Measurements from ENCODE around the gene PEX6. TPM values are rescaled to one million over a fixed set of nuclear protein-coding genes. Genes with fewer than 3 reads are reported as not detected.

Gene PEX6
- total and polyA plus RNA-seq, 2 of the 13 experiments (the other 11 are each of a cell fraction or from before 2014, with no cell fraction given): 5.1 to 6.7 TPM

- FAIRE-seq: no peak
- Histone ChIP-seq H4K20me1 (ENCODE audit: insufficient read depth, low read length) (no peaks in the 10 kb centered on the region), H3K27ac (ENCODE audit: extremely low read length, insufficient read depth, low read length) (no peak overlapping the region), H3K4me1 (ENCODE audit: insufficient read depth, low read length) (no peaks in the 10 kb centered on the region), H3K9ac (ENCODE audit: insufficient read depth, low read depth, low read length) (no peak overlapping the region), H3K4me3 (replicated peaks in 1 of 3; ENCODE audit: insufficient read depth in 1 of 3, low read depth in 2 of 3, low read length in 3 of 3) (no peak overlapping the region), H3K79me2 (ENCODE audit: insufficient read depth, low read length) (no peaks in the 10 kb centered on the region), H3K4me2 (ENCODE audit: low read depth, low read length) (no peak overlapping the region), H3K27me3 (ENCODE audit: control insufficient read depth in 1 of 2, insufficient read depth in 2 of 2, low read length in 2 of 2) (no peaks in the 10 kb centered on the region), H3K9me3 (ENCODE audit: low read length) (no peaks in the 10 kb centered on the region), H3K36me3 (replicated peaks in 1 of 2; ENCODE audit: control insufficient read depth in 1 of 2, insufficient read depth in 2 of 2, low read length in 2 of 2) (peaks cover 22 to 65% of the 10 kb centered on the region in 2 experiments), H2AFZ (ENCODE audit: low read length) (no peak overlapping the region)
- in situ Hi-C loops (cut with HindIII; ENCODE audit: extremely low pct_ligation_motif_present, low pct_unique_long_range_greater_than_20kb): no loop called here
- POLR2A ChIA-PET: interaction anchor here (1.2 kb wide), 1 partner anchor 22 kb away, joined by 3 read pairs; the partner anchor contains the start of gene PPP2R5D
- no peak for ATAC-seq
- CTCF ChIA-PET (ENCODE audit: low intra/inter-chr PET ratio, low total read pairs): no interaction called here
- no peak for DNase-seq (ENCODE audit: low spot score)
- no TSS peak for BruUV-seq (replicated peaks)
- TF ChIP-seq REPIN1 (CRISPR knock-in tag; IDR thresholded peaks at IDR 0.05; ENCODE audit: borderline replicate concordance, low read depth): no peak
- TF ChIP-seq, protein P1, sequence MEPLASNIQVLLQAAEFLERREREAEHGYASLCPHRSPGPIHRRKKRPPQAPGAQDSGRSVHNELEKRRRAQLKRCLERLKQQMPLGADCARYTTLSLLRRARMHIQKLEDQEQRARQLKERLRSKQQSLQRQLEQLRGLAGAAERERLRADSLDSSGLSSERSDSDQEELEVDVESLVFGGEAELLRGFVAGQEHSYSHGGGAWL (CRISPR knock-in tag; IDR thresholded peaks at IDR 0.05): no peak
- no peak for TF ChIP-seq KDM2A (CRISPR knock-in tag; IDR thresholded peaks at IDR 0.05; ENCODE audit: borderline replicate concordance, low read depth)
- no peak for TF ChIP-seq MTF1 (CRISPR knock-in tag; IDR thresholded peaks at IDR 0.05)
- no peak for TF ChIP-seq ZNF720 (CRISPR knock-in tag; IDR thresholded peaks at IDR 0.05)
- no peak for TF ChIP-seq ZBTB20 (CRISPR knock-in tag; IDR thresholded peaks at IDR 0.05; ENCODE audit: borderline replicate concordance, low read depth)
- no peak for TF ChIP-seq ZNF138 (CRISPR knock-in tag; IDR thresholded peaks at IDR 0.05; ENCODE audit: low read depth)
- TF ChIP-seq IRF9 (CRISPR knock-in tag; IDR thresholded peaks at IDR 0.05; ENCODE audit: borderline replicate concordance): no peak
- no peak for TF ChIP-seq ZNF329 (CRISPR knock-in tag; IDR thresholded peaks at IDR 0.05; ENCODE audit: low read depth)
- TF ChIP-seq FOXP4 (CRISPR knock-in tag; IDR thresholded peaks at IDR 0.05): no peak
- TF ChIP-seq, protein P2, sequence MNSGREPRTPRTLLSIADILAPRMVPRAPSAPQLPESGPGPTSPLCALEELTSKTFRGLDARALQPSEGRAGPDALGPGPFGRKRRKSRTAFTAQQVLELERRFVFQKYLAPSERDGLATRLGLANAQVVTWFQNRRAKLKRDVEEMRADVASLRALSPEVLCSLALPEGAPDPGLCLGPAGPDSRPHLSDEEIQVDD (CRISPR knock-in tag; IDR thresholded peaks at IDR 0.05; ENCODE audit: borderline replicate concordance): no peak
- TF ChIP-seq ZNF775 (CRISPR knock-in tag; IDR thresholded peaks at IDR 0.05; ENCODE audit: borderline replicate concordance): no peak
- no peak for TF ChIP-seq ETV5 (CRISPR knock-in tag; IDR thresholded peaks at IDR 0.05; ENCODE audit: borderline replicate concordance)
- TF ChIP-seq, protein P3, sequence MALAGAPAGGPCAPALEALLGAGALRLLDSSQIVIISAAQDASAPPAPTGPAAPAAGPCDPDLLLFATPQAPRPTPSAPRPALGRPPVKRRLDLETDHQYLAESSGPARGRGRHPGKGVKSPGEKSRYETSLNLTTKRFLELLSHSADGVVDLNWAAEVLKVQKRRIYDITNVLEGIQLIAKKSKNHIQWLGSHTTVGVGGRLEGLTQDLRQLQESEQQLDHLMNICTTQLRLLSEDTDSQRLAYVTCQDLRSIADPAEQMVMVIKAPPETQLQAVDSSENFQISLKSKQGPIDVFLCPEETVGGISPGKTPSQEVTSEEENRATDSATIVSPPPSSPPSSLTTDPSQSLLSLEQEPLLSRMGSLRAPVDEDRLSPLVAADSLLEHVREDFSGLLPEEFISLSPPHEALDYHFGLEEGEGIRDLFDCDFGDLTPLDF (CRISPR knock-in tag; IDR thresholded peaks at IDR 0.05): no peak
- TF ChIP-seq ZNF605 (CRISPR knock-in tag; IDR thresholded peaks at IDR 0.05): no peak
- TF ChIP-seq CBX1 (IDR thresholded peaks at IDR 0.05; ENCODE audit: low read depth): no peak
- intact Hi-C loops (cut with micrococcal nuclease; ENCODE audit: unreplicated experiment): no loop called here
- 99% methylated on average over 5 of the region's 5 CpGs for WGBS (ENCODE audit: low lambda C conversion rate)
These were observed 26.9 kb upstream of the PEX6 start for GRCh38 chr6:43005844-43006243.

Measured in HepG2 (cell line).